GM12891 (cell line): ENCODE data around the gene DENND4B.

Experiments
- PAX5 ChIP-seq: IDR thresholded peaks from 2 replicates; pipeline ENCODE4 v1.6.1; 2011; ENCODE audit warnings: low read length, moderate library complexity, mild to moderate bottlenecking; ENCODE audit not compliant: insufficient read depth, severe bottlenecking
- POLR2A ChIP-seq: IDR thresholded peaks from 2 replicates; pipeline ENCODE4 v1.6.1; 2011; ENCODE audit warnings: low read depth, low read length, control low read depth
- POLR2AphosphoS5 ChIP-seq: IDR thresholded peaks from 2 replicates; pipeline ENCODE4 v1.6.1; 2011; ENCODE audit warnings: low read depth, low read length, control low read depth
- POU2F2 ChIP-seq: IDR thresholded peaks from 2 replicates; pipeline ENCODE4 v1.6.1; 2011; ENCODE audit warnings: low read depth, mild to moderate bottlenecking, control low read depth, low read length, moderate library complexity
- SPI1 ChIP-seq: IDR thresholded peaks from 2 replicates; pipeline ENCODE4 v1.6.1; 2011; ENCODE audit warnings: low read depth, low read length, control low read depth
- TAF1 ChIP-seq: IDR thresholded peaks from 2 replicates; pipeline ENCODE4 v1.6.1; 2011; ENCODE audit warnings: low read depth, low read length, control low read depth

DNA sequence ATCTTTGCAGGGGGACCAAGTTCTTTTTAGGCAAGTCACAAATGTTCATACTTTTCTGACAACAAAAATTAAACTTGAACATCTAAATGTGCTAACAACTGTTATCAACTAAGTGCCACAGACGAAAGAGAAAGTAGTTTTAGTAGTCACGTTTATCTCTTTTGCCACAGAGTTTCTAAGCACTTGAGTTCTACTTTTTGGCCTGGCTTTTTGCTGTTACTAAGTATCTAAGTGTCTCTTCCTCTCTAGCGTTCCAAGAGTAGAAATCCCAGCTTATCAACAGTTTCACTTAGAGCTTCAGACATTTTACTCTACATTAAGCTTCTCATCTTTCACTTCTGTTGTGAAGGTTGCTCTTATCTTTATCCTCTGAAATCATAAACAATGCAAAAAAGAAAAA, 58.0 kb downstream of the DENND4B start:
- TF ChIP-seq POLR2AphosphoS5 (no peak), TAF1 (no peak), POLR2A (no peak), SPI1 (peak; percentile 24; the same call in 1 of the 2 replicates), PAX5 (no peak), POU2F2 (no peak)
